OCI-LY7 (cell line): Measurements from ENCODE around the gene SLIT3. TPM values are rescaled to one million over a fixed set of nuclear protein-coding genes. Genes with fewer than 3 reads are reported as not detected.

Source experiments
- BruUV-seq: library from RNA; stranded (reverse); fragments of 400-500 nt; replicated peaks from 2 replicates; lab custom pipeline; 2021; lab: Mats Ljungman, UMichigan
- CTCF ChIA-PET: fragments of 300-600 bp; sonication (Branson Sonifier 250); formaldehyde crosslinking; loops from one replicate; lab custom pipeline; 2022; ENCODE audit warnings: antibody characterized with exemption; ENCODE audit not compliant: unreplicated experiment; lab: Charles Lee
- POLR2A ChIA-PET: fragments of 300-600 bp; sonication (Branson Sonifier 250); formaldehyde crosslinking; loops from one replicate; lab custom pipeline; 2022; ENCODE audit warnings: antibody characterized with exemption; lab: Charles Lee
- DNase-seq: peaks from one replicate; pipeline ENCODE4 v3.0.0-alpha.2; 2015; ENCODE audit warnings: low spot score
- H2AFZ ChIP-seq: fragments of 200-600 bp; sonication (generic), shearing (Covaris generic); 2 replicates; pipeline ENCODE4 v1.6.1; 2014; ENCODE audit warnings: mild to moderate bottlenecking, antibody characterized with exemption, low read length, moderate library complexity
- H3K27ac ChIP-seq: fragments of 200-600 bp; sonication (generic); 2 replicates; pipeline ENCODE4 v1.5.1; 2014; ENCODE audit warnings: mixed run types, low read depth, mild to moderate bottlenecking, moderate library complexity, low read length, inconsistent platforms; ENCODE audit not compliant: poor library complexity, severe bottlenecking
- H3K36me3 ChIP-seq: fragments of 200-600 bp; sonication (generic); 2 replicates; pipeline ENCODE4 v1.6.1; 2014; ENCODE audit warnings: mild to moderate bottlenecking, antibody characterized with exemption, low read length, moderate library complexity, mixed read lengths; ENCODE audit not compliant: insufficient read depth
- H3K4me1 ChIP-seq: fragments of 200-600 bp; sonication (generic); 2 replicates; pipeline ENCODE4 v1.5.1; 2014; ENCODE audit warnings: mild to moderate bottlenecking, low read length; ENCODE audit not compliant: insufficient read depth, poor library complexity, severe bottlenecking
- H3K4me2 ChIP-seq: fragments of 200-600 bp; sonication (generic); 2 replicates; pipeline ENCODE4 v1.6.1; 2014; ENCODE audit warnings: mild to moderate bottlenecking, low read length
- H3K4me3 ChIP-seq: fragments of 200-600 bp; sonication (generic); 2 replicates; pipeline ENCODE4 v1.5.1; 2014; ENCODE audit warnings: mild to moderate bottlenecking, low read depth, low read length; ENCODE audit not compliant: poor library complexity, severe bottlenecking
- H3K79me2 ChIP-seq: fragments of 200-600 bp; sonication (generic); 2 replicates; pipeline ENCODE4 v1.6.1; 2016; ENCODE audit warnings: low read depth, mild to moderate bottlenecking, low read length, moderate library complexity, mixed read lengths; ENCODE audit not compliant: insufficient read depth
- H3K9me2 ChIP-seq: fragments of 200-600 bp; sonication (generic); 2 replicates; pipeline ENCODE4 v1.6.1; 2016; ENCODE audit warnings: mild to moderate bottlenecking, low read length, mixed read lengths; ENCODE audit not compliant: insufficient read depth
- H3K9me3 ChIP-seq: fragments of 200-600 bp; sonication (generic); 2 replicates; pipeline ENCODE4 v1.6.1; 2014; ENCODE audit warnings: mild to moderate bottlenecking, mixed run types, low read length, mixed read lengths
- H4K20me1 ChIP-seq: fragments of 200-600 bp; sonication (generic); 2 replicates; pipeline ENCODE4 v1.6.1; 2014; ENCODE audit warnings: mild to moderate bottlenecking, antibody characterized with exemption, low read length, moderate library complexity, mixed read lengths; ENCODE audit not compliant: insufficient read depth
- CTCF ChIP-seq: fragments of 200-600 bp; sonication (generic); conservative IDR thresholded peaks from 2 replicates; pipeline ENCODE4 v1.5.1; 2014; ENCODE audit warnings: mild to moderate bottlenecking, antibody characterized with exemption, low read length, moderate library complexity, mixed read lengths
- EZH2phosphoT487 ChIP-seq: fragments of 200-600 bp; sonication (generic); IDR thresholded peaks from 2 replicates; pipeline ENCODE4 v1.6.1; 2018; ENCODE audit warnings: low read depth, borderline replicate concordance, mild to moderate bottlenecking, mixed run types, antibody characterized with exemption, low read length, moderate library complexity, mixed read lengths
- intact Hi-C: fragments of 100-400 bp; cut with micrococcal nuclease; formaldehyde crosslinking; loops from one replicate; pipeline ENCODE4 v1.10.0; 2022; ENCODE audit not compliant: unreplicated experiment
- total RNA-seq, 2 experiments: library from RNA; depleted of rRNA in 1 of 2; stranded (reverse); fragments of >200 nt in 1 of 2; shearing (Covaris generic) in 1 of 2; gene quantifications; 2 replicates each; pipeline ENCODE4 v1.2.3, GENCODE V29; 2014 to 2022

Gene SLIT3
- total RNA-seq, 2 experiments from 2014 or later, result not detected

GRCh38 chr5:169174923-169175322 is 126.0 kb downstream of the SLIT3 start:
- H3K36me3 ChIP-seq, result no peaks in the 10 kb centered on the region
- no peak for DNase-seq
- no TSS peak for BruUV-seq
- no peak overlapping the region for H2AFZ ChIP-seq
- CTCF ChIA-PET, result no interaction called here
- no peak overlapping the region for H3K27ac ChIP-seq
- intact Hi-C loops, result no loop called here
- POLR2A ChIA-PET, result no interaction called here
- H3K9me3 ChIP-seq, result no peaks in the 10 kb centered on the region
- no peak overlapping the region for H3K4me2 ChIP-seq
- no peaks in the 10 kb centered on the region for H3K79me2 ChIP-seq
- TF ChIP-seq CTCF, result no peak
- no peak for TF ChIP-seq EZH2phosphoT487
- no peaks in the 10 kb centered on the region for H4K20me1 ChIP-seq
- no peaks in the 10 kb centered on the region for H3K9me2 ChIP-seq
- H3K4me3 ChIP-seq, result no peak overlapping the region
- no peaks in the 10 kb centered on the region for H3K4me1 ChIP-seq

- BruUV-seq, result no TSS peak
- Histone ChIP-seq H3K9me3 (no peaks in the 10 kb centered on the region), H3K4me1 (no peaks in the 10 kb centered on the region), H3K79me2 (no peaks in the 10 kb centered on the region), H3K4me2 (no peak overlapping the region), H3K36me3 (no peaks in the 10 kb centered on the region), H4K20me1 (no peaks in the 10 kb centered on the region), H2AFZ (no peak overlapping the region), H3K27ac (no peak overlapping the region), H3K4me3 (no peak overlapping the region), H3K9me2 (no peaks in the 10 kb centered on the region)
- intact Hi-C loops, result no loop called here
- TF ChIP-seq CTCF (no peak), EZH2phosphoT487 (no peak)
- ChIA-PET POLR2A (no interaction called here), CTCF (interaction anchor here (1.0 kb wide), 1 partner anchor 410 kb away, joined by 3 read pairs; the partner anchor contains the start of gene SPDL1)
- DNase-seq, result no peak
These were observed 127.6 kb downstream of the SLIT3 start for GRCh38 chr5:169173372-169173771.

DNA sequence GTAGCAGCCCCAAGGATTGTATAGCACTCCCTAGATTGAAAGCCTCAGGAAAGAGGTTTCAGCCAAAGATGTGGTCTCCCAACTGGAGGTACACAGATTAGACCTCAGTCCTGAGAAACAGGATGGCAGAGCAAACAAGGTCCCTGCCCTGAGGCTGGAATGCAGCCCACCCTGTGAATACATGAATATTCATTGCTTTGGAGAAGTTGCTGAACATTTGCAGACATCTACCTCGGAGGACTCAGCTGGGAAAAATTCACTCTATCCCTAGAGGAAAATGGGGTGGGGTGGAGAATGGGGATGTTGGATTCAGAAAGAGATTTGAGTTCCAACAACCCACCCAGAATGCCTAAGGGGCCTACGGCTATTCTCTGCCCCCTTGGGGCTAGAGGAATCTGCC is 129.4 kb downstream of the SLIT3 start:
- no peak overlapping the region for H2AFZ ChIP-seq
- no peak for DNase-seq
- ChIA-PET CTCF (no interaction called here), POLR2A (interaction anchor here (0.6 kb wide), 1 partner anchor 400 kb away, joined by 3 read pairs; no protein-coding TSS in a partner anchor)
- intact Hi-C loops, result no loop called here
- no TSS peak for BruUV-seq
- H3K79me2 ChIP-seq, result no peaks in the 10 kb centered on the region
- TF ChIP-seq EZH2phosphoT487 (no peak), CTCF (no peak)
- no peaks in the 10 kb centered on the region for H4K20me1 ChIP-seq
- no peaks in the 10 kb centered on the region for H3K9me3 ChIP-seq
- H3K4me1 ChIP-seq, result no peaks in the 10 kb centered on the region
- no peaks in the 10 kb centered on the region for H3K9me2 ChIP-seq
- no peak overlapping the region for H3K4me2 ChIP-seq
- H3K36me3 ChIP-seq, result no peaks in the 10 kb centered on the region
- H3K27ac ChIP-seq, result no peak overlapping the region
- no peak overlapping the region for H3K4me3 ChIP-seq
